Measurements from ENCODE around the gene DDX25. TPM values are rescaled to one million over a fixed set of nuclear protein-coding genes. Genes with fewer than 3 reads are reported as not detected.
A peak's percentile ranks its signal among the peaks of the same experiment; 100 is the strongest.
"Not testable (repeated sequence)": the region's sequence is repeated elsewhere in the genome, so short reads cannot be mapped to it uniquely, and the experiment has no call there.

DDX25 gene
- total RNA-seq (2021; fragmentation: NEBNext Ultra II Directional; extraction: Animal tissue kit (Norgen Biotek cat#: 25700)): not detected
- long read RNA-seq: 0 reads

- Mint-ChIP-seq H3K27ac (no peak within 1 kb of the TSS), H3K27me3 (ENCODE audit: insufficient read depth) (peaks cover 21% of the 10 kb centered on the region)
These were observed at the start of gene DDX25 for GRCh38 chr11:125903711-125904659. TSS of gene DDX25 (plus strand) at chr11:125904508. CDS start at chr11:125904518, 10 bp downstream.

GRCh38 chr11:125857670-125858069 lies 46.6 kb upstream of the DDX25 start:
- peaks cover 20% of the 10 kb centered on the region for H3K9me3 Mint-ChIP-seq
- not testable (repeated sequence) for H3K4me1 Mint-ChIP-seq (ENCODE audit: low read depth); H3K27ac Mint-ChIP-seq; H3K36me3 Mint-ChIP-seq (ENCODE audit: low read depth); DNase-seq; H3K4me3 Mint-ChIP-seq; H3K27me3 Mint-ChIP-seq (ENCODE audit: insufficient read depth)

More at GRCh38 chr11:125903711-125904659, at the start of gene DDX25:
- peaks cover 30% of the 10 kb centered on the region for H3K36me3 Mint-ChIP-seq (ENCODE audit: low read depth)
- peaks cover 31% of the 10 kb centered on the region for H3K4me1 Mint-ChIP-seq (ENCODE audit: low read depth)
- no peaks in the 10 kb centered on the region for H3K9me3 Mint-ChIP-seq
- no peak for TF ChIP-seq CTCF (IDR thresholded peaks at IDR 0.05)
- peak within 1 kb of the TSS; percentile 99 for H3K4me3 Mint-ChIP-seq
- DNase-seq: no peak

- not testable (repeated sequence) for H3K4me1 Mint-ChIP-seq (ENCODE audit: low read depth); H3K4me3 Mint-ChIP-seq; H3K27ac Mint-ChIP-seq; DNase-seq; H3K36me3 Mint-ChIP-seq (ENCODE audit: low read depth); H3K27me3 Mint-ChIP-seq (ENCODE audit: insufficient read depth)
- H3K9me3 Mint-ChIP-seq: peaks cover 25% of the 10 kb centered on the region
These were observed 41.5 kb upstream of the DDX25 start for GRCh38 chr11:125862786-125863185.

- H3K27me3 Mint-ChIP-seq (ENCODE audit: insufficient read depth); H3K4me1 Mint-ChIP-seq (ENCODE audit: low read depth); H3K4me3 Mint-ChIP-seq; DNase-seq; H3K36me3 Mint-ChIP-seq (ENCODE audit: low read depth); H3K27ac Mint-ChIP-seq: not testable (repeated sequence)
- peaks cover 15% of the 10 kb centered on the region; the same call in 1 of the 2 replicates for H3K9me3 Mint-ChIP-seq
These were observed 39.0 kb upstream of the DDX25 start for GRCh38 chr11:125865354-125865753.

GRCh38 chr11:125869521-125869920 lies 34.8 kb upstream of the DDX25 start:
- Mint-ChIP-seq H3K4me3 (no peak overlapping the region), H3K36me3 (ENCODE audit: low read depth) (no peaks in the 10 kb centered on the region), H3K9me3 (peaks cover 15% of the 10 kb centered on the region; the same call in 1 of the 2 replicates), H3K27me3 (ENCODE audit: insufficient read depth) (peaks cover 1% of the 10 kb centered on the region; the same call in 1 of the 2 replicates), H3K4me1 (ENCODE audit: low read depth) (no peaks in the 10 kb centered on the region), H3K27ac (no peak overlapping the region)
- TF ChIP-seq CTCF (IDR thresholded peaks at IDR 0.05): peak; percentile 32; the same call in 1 of the 2 replicates
- DNase-seq: no peak

- H3K4me1 Mint-ChIP-seq (ENCODE audit: low read depth): no peaks in the 10 kb centered on the region
These were observed 32.7 kb upstream of the DDX25 start for GRCh38 chr11:125871391-125872137.

More at GRCh38 chr11:125871391-125872137, 32.7 kb upstream of the DDX25 start:
- no peak overlapping the region for H3K27ac Mint-ChIP-seq
- peaks cover 1% of the 10 kb centered on the region; the same call in 1 of the 2 replicates for H3K27me3 Mint-ChIP-seq (ENCODE audit: insufficient read depth)
- H3K9me3 Mint-ChIP-seq: peaks cover 10% of the 10 kb centered on the region; the same call in 1 of the 2 replicates
- DNase-seq: peak; percentile 16
- TF ChIP-seq CTCF (IDR thresholded peaks at IDR 0.05): peak; percentile 76
- H3K4me3 Mint-ChIP-seq: no peak overlapping the region
- no peaks in the 10 kb centered on the region for H3K36me3 Mint-ChIP-seq (ENCODE audit: low read depth)

Data from HFFc6 (cell line).